HG03442 (cell line): ENCODE data around the gene SLC13A3.

Experiments
- ATAC-seq: cut with Tn5 transposase; IDR thresholded peaks from one replicate; pipeline ENCODE4 v1.9.1; 2021; ENCODE audit warnings: mild to moderate bottlenecking, moderate library complexity; ENCODE audit not compliant: unreplicated experiment

The SLC13A3 gene

DNA sequence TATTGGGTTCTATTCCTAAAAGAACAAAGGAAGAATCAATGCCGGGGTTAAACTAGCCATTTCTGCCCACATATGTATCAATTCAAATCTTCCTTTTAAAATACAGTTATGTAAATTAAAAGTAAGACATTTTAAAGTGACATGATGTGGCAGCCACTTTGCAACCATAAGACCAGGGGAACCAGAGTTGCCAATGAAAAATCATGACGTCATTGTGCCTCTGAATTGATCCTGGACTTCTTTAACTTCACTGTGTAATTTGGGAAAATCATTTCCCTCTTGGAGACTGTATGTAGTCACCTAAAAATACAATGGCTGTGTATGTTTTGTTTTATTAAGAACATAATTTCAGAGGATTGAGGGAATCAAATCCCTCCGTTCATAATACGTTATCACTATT lies 42.2 kb downstream of the SLC13A3 start:
- ATAC-seq, result no peak

GRCh38 chr20:46607849-46608497 lies 43.3 kb downstream of the SLC13A3 start:
- no peak for ATAC-seq

GRCh38 chr20:46607191-46607848 lies 43.9 kb downstream of the SLC13A3 start:
- ATAC-seq, result no peak

- no peak for ATAC-seq
Observed at GRCh38 chr20:46606817-46607190, 44.5 kb downstream of the SLC13A3 start.

- ATAC-seq, result no peak
Observed at GRCh38 chr20:46605978-46606816, 45.1 kb downstream of the SLC13A3 start.

DNA sequence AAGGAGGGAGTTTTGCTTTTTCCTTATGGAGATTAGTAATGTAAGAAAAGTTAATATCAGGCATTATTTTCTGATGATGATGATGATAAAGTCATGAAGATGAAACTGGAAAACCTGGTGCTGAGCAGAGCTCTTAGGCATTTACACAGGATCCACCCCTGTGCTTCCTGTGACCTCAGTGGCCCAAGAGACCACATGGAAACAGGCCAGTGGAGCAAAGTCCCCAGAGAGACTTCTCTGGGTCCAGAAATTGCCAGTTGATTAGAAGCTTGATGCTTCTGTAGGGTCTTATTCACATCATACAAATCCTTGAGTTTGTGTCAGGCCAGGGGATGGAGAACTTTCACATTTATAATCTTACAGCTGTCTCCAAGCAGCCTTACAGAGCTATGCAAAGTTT lies 46.1 kb downstream of the SLC13A3 start:
- ATAC-seq, result no peak

DNA sequence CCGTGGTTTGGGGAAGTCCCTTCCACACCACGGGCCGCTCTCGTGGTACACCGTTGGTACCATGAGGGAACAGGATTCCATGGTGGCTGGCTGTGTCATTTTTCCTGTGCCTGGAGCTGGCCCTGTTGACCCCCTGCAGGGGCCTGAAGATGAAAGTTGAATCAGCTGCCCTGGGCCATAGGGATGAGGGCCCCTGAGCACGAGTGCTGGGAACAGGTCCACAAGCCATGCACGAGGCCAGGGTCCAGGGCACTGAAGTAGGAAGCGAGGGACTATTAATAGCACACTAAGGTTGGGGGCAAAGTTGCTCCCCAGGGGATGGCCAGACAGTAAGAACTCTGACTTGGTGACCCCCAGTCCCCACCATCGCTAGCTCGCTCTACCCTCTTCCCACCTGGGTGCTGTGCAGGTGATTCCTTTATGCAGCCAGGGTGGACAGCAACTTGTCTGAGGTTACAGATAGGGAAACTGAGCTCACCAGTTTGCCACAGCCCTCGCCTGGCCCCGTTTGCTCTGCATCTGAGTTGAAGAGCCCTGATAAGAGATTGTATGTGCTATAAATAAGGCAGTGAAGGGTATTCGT lies 46.6 kb downstream of the SLC13A3 start:
- ATAC-seq, result no peak

GRCh38 chr20:46602429-46602828 lies 48.8 kb downstream of the SLC13A3 start:
- no peak for ATAC-seq

DNA sequence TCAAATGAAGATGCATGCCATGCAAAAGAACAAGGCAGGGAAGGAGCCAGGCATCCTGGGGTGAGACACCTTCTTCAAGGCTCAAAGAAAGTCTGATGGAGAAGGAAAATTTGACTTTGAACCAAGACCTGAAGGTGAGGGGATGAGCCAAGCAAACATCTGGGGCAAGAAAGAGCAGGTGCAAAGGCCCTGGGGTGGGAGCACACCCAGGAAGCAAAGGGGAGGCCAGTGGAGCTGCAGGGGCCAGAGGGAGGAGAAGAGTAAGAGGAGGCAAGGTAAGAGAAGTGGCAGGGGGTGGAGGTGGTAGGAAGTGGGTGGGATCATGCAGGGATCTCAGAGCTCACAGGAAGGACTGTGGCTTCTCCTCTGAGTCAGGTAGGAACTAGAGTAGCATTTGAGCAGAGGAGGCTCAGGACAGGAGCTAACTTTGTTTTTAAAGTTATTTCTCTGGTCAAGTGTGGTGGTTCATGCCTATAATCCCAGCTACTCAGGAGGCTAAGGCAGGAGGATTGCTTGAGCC lies 49.6 kb downstream of the SLC13A3 start:
- no peak for ATAC-seq

- no peak for ATAC-seq
Observed at GRCh38 chr20:46600286-46600752, 50.9 kb downstream of the SLC13A3 start.

- no peak for ATAC-seq
Observed at GRCh38 chr20:46599227-46599987, 51.9 kb downstream of the SLC13A3 start.

GRCh38 chr20:46595933-46596332 lies 55.3 kb downstream of the SLC13A3 start:
- no peak for ATAC-seq

GRCh38 chr20:46594725-46595124 lies 56.5 kb downstream of the SLC13A3 start:
- no peak for ATAC-seq

- no peak for ATAC-seq
Observed at GRCh38 chr20:46592580-46593362, 58.5 kb downstream of the SLC13A3 start.

DNA sequence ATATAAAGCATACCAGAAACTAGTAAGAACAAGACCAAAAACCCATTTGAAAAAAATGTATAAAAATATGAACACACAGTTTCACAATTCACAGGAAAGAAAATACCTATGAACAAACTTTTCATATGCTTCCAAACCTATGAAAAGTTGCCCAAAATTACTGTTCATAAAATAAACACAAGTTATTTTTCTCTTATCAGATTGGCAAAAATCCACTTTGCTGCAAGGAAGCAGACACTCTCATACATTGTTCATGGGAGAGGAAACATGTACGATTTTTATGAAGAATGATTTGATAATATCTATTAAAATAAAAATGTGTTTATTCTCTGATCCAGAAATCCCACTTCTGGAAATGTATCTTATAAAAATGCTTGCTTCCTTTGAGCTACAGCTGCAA lies 60.8 kb downstream of the SLC13A3 start:
- ATAC-seq, result no peak

DNA sequence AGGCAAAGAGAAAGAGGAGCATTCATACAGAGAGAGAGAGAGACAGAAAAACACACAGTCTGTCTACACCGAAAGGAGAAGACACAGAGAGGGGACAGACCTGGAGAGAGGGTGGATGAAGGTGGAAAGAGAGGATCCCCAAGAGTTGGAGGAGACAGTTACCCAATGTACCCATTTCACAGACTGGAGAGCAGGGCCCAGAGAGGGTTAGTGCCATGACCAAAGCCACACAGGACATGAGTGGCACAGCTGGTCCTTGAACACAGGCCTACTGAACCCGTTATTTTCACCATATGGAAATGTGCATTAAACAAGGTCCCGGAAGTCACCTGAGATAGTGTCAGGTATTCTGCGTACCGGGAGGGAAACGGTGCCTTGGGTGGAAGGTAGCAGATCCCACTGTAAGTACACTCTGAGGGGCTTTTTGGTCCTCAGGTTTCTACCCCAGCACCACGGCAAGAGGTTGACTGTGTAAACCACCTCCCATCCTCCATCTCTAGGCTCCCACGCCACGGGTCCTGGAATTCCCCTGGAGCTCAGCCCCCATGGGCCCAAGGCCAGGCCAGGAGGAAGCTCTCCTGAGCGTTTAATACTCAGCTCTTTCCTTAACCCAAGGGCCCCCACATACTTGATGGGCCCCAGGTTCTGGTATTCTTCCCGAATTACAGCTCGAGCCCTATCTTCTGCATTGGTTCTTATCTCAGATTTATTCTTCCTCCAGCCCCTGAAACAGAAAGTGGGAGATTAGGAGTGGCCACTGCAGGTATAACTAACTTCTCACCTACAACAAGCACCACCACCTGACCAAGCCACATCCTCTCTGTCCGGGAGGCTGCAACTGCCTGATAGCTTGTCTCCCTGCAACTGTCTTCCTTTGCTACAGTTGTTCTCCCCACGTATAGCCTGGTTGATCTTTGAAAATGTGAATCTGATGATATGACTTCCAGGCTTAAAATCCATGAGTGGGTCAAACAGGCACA lies 62.4 kb downstream of the SLC13A3 start:
- no peak for ATAC-seq

- no peak for ATAC-seq
Observed at GRCh38 chr20:46587986-46588385, 63.3 kb downstream of the SLC13A3 start.

GRCh38 chr20:46586724-46587123 lies 64.5 kb downstream of the SLC13A3 start:
- no peak for ATAC-seq

DNA sequence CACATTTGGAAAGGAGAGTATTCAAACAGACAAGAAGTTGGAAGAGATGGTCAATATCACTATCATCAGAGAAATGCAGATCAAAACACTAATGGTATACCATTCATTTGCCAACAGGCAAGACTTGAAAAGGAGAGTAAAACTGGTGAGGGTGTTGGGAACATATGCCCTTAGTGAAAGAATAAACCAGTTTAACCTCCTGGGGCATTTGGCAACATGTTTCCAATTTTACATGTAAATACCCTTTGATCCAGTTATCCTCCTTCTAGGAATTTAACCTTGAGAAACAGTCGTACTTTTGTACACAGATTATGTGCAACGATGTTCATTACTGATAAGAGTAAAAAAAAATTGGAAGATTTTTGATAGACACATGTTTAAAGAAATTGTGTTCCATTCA lies 66.8 kb downstream of the SLC13A3 start:
- no peak for ATAC-seq
